Heart left ventricle (tissue), 16 donors: Measurements from ENCODE around the gene FUS. TPM values are rescaled to one million over a fixed set of nuclear protein-coding genes. Genes with fewer than 3 reads are reported as not detected.

ENCODE experiments used
- ATAC-seq, 4 donors: fragments of 200-7000 bp; cut with Tn5 transposase; one replicate each; pipeline ENCODE4 v1.9.1; 2020 to 2022; ENCODE audit warnings: moderate library complexity in 4 of 4, mild to moderate bottlenecking in 3 of 4, moderate number of reproducible peaks in 1 of 4
- DNase-seq, 5 donors: peaks; one replicate each; pipeline ENCODE4 v3.0.0-alpha.2; 2020
- H3K27ac ChIP-seq, 12 donors: fragments of 200-600 bp; sonication (generic) in 4 of 12; one replicate each; pipeline versions ENCODE4 v1.5.0 to v1.8.0; 2016 to 2022; ENCODE audit warnings: mild to moderate bottlenecking in 2 of 12
- H3K27me3 ChIP-seq, 9 donors: fragments of 200-600 bp; sonication (generic) in 2 of 9; one replicate each; pipeline versions ENCODE4 v1.5.1 to v1.8.0; 2016 to 2022; ENCODE audit warnings: mild to moderate bottlenecking in 3 of 9
- H3K36me3 ChIP-seq, 9 donors: fragments of 200-600 bp; sonication (generic) in 2 of 9; one replicate each; pipeline versions ENCODE4 v1.5.0 to v1.8.0; 2018 to 2022; ENCODE audit warnings: mild to moderate bottlenecking in 2 of 9
- H3K4me1 ChIP-seq, 12 donors: fragments of 200-600 bp; sonication (generic) in 4 of 12; one replicate each; pipeline versions ENCODE4 v1.5.0 to v1.8.0; 2016 to 2022; ENCODE audit warnings: mild to moderate bottlenecking in 3 of 12
- H3K4me3 ChIP-seq, 12 donors: fragments of 200-600 bp; sonication (generic) in 4 of 12; one replicate each; pipeline versions ENCODE4 v1.5.0 to v1.8.0; 2017 to 2022; ENCODE audit warnings: mild to moderate bottlenecking in 9 of 12, moderate library complexity in 4 of 12
- H3K9me3 ChIP-seq, 12 donors: fragments of 200-600 bp; sonication (generic) in 4 of 12; one replicate each; pipeline versions ENCODE4 v1.5.0 to v1.8.0; 2016 to 2022; ENCODE audit warnings: mild to moderate bottlenecking in 1 of 12
- CTCF ChIP-seq, 12 donors: fragments of 200-600 bp; sonication (generic) in 4 of 12; IDR thresholded peaks; one replicate each; pipeline versions ENCODE4 v1.5.0 to v1.8.0; 2018 to 2022; ENCODE audit warnings: antibody characterized with exemption in 12 of 12, mild to moderate bottlenecking in 5 of 12
- POLR2A ChIP-seq, 2 donors: fragments of 450-650 bp; IDR thresholded peaks; one replicate each; pipeline ENCODE4 v1.6.1; 2017; ENCODE audit warnings: antibody characterized with exemption in 2 of 2, mild to moderate bottlenecking in 2 of 2, moderate library complexity in 2 of 2
- WGBS, 4 donors: extraction: QIAGEN DNeasy Blood & Tissue Kit in 2 of 4; methylation state at CpG; one replicate each; pipeline versions ENCODE4 v1.1.5 to v1.1.7; 2013 to 2018; 5-methylcytosine and 5-hydroxymethylcytosine counted together
- intact Hi-C, 10 donors: fragments of 100-400 bp; cut with DNase I; formaldehyde crosslinking; loops; one replicate each; pipeline versions ENCODE4 v1.11.1 to v1.14.2; 2022
- polyA plus RNA-seq, 2 donors: library from polyadenylated mRNA; stranded (reverse); fragments of 200-250 nt; gene quantifications; one replicate each; pipeline ENCODE4 v1.2.3, GENCODE V29; 2013
- total RNA-seq, 9 donors: library from RNA; depleted of rRNA in 2 of 9; stranded (reverse); fragments of >200 nt in 2 of 9; fragmentation: NEBNext Ultra II Directional in 3 of 9; extraction: Animal tissue kit (Norgen Biotek cat#: 25700) in 3 of 9; gene quantifications; one replicate each; pipeline versions ENCODE4 v1.1.0 to v1.2.4, GENCODE V29; 2016 to 2023
- donor health status: ischemic (EF 13 %, LVEDD 7.1; RV severe dilation, severe dysfunction).
- donor health status: healthy with polysubstance abuse.
- donor health status: DM: no; HTN: yes; CAD: no.
- donor health status: DM: no; HTN: no; CAD: no.
- donor health status: ischemic (EF 25% LVEDD 6.9; RV normal size, moderate dysfunction).
- donor health status: ischemic (EF 25% LVEDD 5.7; RV mildly dilated, moderate dysfunction).
- donor health status: healthy.
- donor health status: DM: yes; HTN: yes; CAD: no.
- donor health status: ischemic (EF 35%, LVEDD 5.7; RV mildly dilated, moderate dysfunction).
- donor health status: nonischemic (EF 11% LVEDD 7.7; RV severe dilation, severe dysfunction).
- donor health status: DM: yes; HTN: yes; CAD: no.
- donor health status: PGD.
- donor health status: ischemic (EF 29% LVEDD 5.4; RV normal size, mild dysfunction).
- donor health status: nonischemic (EF 23%, LVEDD 6.1; RV moderate dilation, normal function).

Gene FUS
- total and polyA plus RNA-seq, 11 donors = 20.3 to 213 (median 127) TPM

GRCh38 chr16:31219154-31219741 is 39.3 kb downstream of the FUS start:
- Histone ChIP-seq H3K27ac (no peak overlapping the region), H3K27me3 (peaks cover 4 to 48% (median 24%) of the 10 kb centered on the region in 9 donors)
- WGBS, 4 donors = 81 to 90% (median 88%) methylated on average over 7 to 15 of the region's 15 CpGs

GRCh38 chr16:31221357-31222160 is 41.6 kb downstream of the FUS start:
- Histone ChIP-seq H3K9me3 (no peaks in the 10 kb centered on the region), H3K27me3 (peaks cover 4 to 35% (median 16%) of the 10 kb centered on the region in 9 donors), H3K27ac (no peak overlapping the region), H3K4me1 (peaks cover 3 to 7% (median 5%) of the 10 kb centered on the region in 12 donors), H3K36me3 (no peaks in the 10 kb centered on the region), H3K4me3 (no peak overlapping the region)
- WGBS, 4 donors = 74 to 83% (median 77%) methylated on average over 12 of the region's 12 CpGs
- TF ChIP-seq POLR2A (IDR thresholded peaks at IDR 0.05) = no peak
- no peak for TF ChIP-seq CTCF (IDR thresholded peaks at IDR 0.05)
- no peak for ATAC-seq
- intact Hi-C loops = no loop called here
- no peak for DNase-seq

More at GRCh38 chr16:31219154-31219741, 39.3 kb downstream of the FUS start:
- Histone ChIP-seq H3K4me3 (no peak overlapping the region), H3K36me3 (no peaks in the 10 kb centered on the region), H3K9me3 (no peaks in the 10 kb centered on the region), H3K4me1 (peaks cover 11 to 30% (median 25%) of the 10 kb centered on the region in 12 donors)
- TF ChIP-seq POLR2A (IDR thresholded peaks at IDR 0.05) (no peak), CTCF (IDR thresholded peaks at IDR 0.05) (no peak)
- ATAC-seq (no peak), DNase-seq (no peak)
- intact Hi-C loops = no loop called here

- TF ChIP-seq POLR2A (IDR thresholded peaks at IDR 0.05) (no peak), CTCF (IDR thresholded peaks at IDR 0.05) (no peak)
- no peak overlapping the region for H3K27ac ChIP-seq
- H3K4me3 ChIP-seq = no peak overlapping the region
- H3K4me1 ChIP-seq = no peaks in the 10 kb centered on the region
- intact Hi-C loops = no loop called here
- 92 to 100% (median 94%) methylated on average over 4 to 5 of the region's 5 CpGs for WGBS, 4 donors
- H3K9me3 ChIP-seq = no peaks in the 10 kb centered on the region
- ATAC-seq = no peak
- H3K36me3 ChIP-seq = no peaks in the 10 kb centered on the region
- DNase-seq = no peak
- H3K27me3 ChIP-seq = peaks cover 0 to 20% (median 5%) of the 10 kb centered on the region in 9 donors
These were observed 43.1 kb downstream of the FUS start for GRCh38 chr16:31223044-31223443.
